HG02840 (cell line): ENCODE measurements around the gene NTHL1.

Source experiments
- ATAC-seq: cut with Tn5 transposase; IDR thresholded peaks from one replicate; pipeline ENCODE4 v1.9.1; 2021; ENCODE audit warnings: mild to moderate bottlenecking, moderate library complexity, moderate number of reproducible peaks; ENCODE audit not compliant: unreplicated experiment, low FRiP score

The NTHL1 gene

DNA sequence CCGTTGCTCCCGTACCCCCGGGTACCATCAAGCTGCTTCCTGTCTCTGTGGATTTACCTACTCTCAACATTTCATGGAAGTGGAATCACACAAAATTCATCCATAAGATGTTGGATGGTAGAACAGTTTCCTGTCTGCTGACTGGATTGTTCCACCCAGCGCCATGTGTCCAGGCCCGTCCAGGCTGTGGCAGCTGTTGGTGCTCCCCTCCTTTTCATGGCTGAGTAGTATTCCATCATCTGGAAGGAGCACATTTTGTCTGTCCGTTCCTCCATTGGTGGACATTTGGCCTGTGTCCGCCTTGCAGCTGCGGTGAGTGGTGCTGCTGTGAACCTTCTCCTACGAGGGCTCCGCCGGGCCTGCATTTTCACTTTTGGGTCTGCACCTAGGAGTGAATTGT is 18.5 kb upstream of the NTHL1 start:
- no peak for ATAC-seq

DNA sequence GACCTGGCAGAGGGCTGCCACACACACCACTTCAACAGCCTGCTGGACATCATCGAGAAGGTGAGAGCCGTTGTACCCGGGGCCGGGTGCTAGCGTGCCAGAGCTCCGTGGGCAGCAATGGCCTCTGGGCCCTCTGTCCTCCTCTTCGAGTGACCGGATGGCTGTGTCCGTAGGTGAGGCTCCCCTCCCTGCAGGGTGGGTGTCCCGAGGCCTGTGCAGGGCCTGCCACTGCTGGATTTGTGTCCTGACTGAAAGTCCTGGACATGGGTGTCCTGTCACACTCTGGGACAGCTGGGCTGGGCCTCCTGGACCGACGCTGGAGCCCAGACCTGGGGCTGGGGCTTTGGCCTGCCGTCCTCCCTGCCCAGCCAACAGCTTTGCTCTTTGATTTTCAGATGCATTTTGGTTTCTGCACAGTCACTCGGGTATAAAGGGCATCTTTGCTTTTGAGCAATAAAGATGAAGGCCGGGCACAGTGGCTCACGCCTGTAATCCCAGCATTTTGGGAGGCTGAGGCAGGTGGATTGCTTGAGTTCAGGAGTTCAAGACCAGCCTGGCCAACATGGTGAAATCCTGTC is 16.8 kb upstream of the NTHL1 start:
- ATAC-seq: no peak

- no peak for ATAC-seq
Observed at GRCh38 chr16:2063861-2064260, 16.2 kb upstream of the NTHL1 start.

DNA sequence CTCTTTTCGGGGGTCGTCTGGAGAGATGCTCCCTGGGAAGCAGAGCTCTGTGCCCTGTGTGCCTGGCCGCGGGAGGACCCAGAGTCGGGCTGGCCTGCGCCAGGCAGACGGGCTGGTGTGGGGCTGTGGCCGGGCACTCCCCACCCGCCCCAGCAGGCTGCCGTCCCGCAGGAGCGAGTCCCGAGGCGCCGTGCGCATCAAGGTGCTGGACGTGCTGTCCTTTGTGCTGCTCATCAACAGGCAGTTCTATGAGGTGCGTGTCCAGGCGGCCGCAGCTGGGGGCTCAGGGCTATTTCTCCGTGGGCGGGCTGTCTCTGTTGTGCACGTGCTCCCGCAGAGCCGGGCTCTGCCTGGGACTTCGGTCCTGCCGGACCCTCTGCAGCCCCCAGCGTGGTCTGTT is 15.2 kb upstream of the NTHL1 start:
- no peak for ATAC-seq

- no peak for ATAC-seq
Observed at GRCh38 chr16:2061526-2061925, 13.9 kb upstream of the NTHL1 start.

- no peak for ATAC-seq
Observed at GRCh38 chr16:2061023-2061422, 13.4 kb upstream of the NTHL1 start.

DNA sequence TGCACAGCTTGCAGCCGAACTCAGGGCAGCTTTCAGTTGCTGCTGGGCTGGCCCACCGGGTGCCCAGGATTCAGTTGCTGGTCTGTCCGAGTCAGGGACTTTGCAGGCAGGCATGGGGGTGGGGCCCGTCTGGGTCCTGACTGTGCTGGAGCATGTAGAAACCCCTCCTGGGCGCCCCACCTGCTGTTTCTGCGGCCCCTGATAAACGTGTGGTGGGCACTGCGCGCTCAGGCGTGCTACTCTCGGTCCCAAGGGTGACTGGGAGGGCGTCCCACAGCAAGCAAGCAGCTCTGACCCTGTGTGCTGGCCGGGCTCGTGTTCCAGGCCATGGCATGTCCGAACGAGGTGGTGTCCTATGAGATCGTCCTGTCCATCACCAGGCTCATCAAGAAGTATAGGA is 12.7 kb upstream of the NTHL1 start:
- ATAC-seq: no peak

GRCh38 chr16:2058872-2059271 is 11.2 kb upstream of the NTHL1 start:
- ATAC-seq: no peak

DNA sequence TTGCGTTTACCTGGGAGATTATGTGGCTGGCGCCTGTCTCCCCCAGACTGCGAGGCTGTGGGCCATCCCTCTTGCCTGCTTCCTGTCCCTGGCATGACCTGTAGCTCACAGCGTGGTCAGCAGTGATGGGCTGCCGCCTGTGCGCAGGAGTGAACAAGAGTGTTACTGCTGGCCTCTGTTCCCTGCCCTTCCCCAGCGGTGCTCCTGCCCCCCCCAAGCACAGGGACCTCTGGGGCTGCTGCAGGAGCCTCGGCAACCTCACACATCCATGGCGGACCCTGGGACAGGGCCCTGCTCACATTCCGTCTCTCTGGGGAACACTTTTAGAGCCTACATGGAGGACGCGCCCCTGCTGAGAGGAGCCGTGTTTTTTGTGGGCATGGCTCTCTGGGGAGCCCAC is 10.8 kb upstream of the NTHL1 start:
- no peak for ATAC-seq

DNA sequence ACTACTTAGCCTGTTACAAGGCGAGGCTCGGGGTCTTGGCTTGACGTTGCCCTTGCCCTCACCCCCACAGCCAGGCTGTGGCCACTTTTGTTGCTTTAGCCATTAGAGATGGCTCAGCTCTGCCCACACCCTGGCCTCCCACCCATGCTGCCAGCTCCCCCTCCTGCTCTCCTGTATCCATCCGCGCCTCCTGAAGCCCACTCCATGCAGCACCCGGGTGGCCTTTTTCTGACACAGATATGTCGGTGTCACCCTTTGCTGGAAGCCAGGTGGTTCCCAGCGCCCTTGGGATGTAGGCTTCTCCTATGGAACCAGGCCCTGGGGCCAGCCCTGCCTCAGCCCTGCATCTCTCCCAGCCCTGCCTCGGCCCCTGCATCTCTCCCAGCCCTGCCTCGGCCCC is 9.8 kb upstream of the NTHL1 start:
- no peak for ATAC-seq

- ATAC-seq: no peak
Observed at GRCh38 chr16:2056681-2057407, 9.2 kb upstream of the NTHL1 start.

DNA sequence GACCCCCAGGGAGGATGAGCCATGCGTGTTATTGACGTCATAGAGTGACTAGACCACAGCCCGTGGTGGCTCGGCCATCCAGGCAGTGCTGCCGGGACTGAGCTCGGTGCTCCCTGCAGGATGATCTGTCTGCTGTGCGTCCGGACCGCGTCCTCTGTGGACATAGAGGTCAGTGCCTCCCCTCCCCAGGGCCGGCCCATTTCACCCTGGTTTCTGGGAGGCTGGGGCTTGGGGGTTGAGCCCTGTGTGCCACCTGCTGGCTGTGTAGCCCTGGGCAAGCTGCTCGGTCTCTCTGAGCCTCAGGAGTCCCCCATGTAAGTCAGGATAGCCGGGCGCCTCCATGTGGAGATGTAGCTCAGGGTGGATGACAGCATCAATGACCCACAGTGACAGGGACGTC is 8.4 kb upstream of the NTHL1 start:
- no peak for ATAC-seq

GRCh38 chr16:2054543-2055245 is 7.1 kb upstream of the NTHL1 start:
- no peak for ATAC-seq

DNA sequence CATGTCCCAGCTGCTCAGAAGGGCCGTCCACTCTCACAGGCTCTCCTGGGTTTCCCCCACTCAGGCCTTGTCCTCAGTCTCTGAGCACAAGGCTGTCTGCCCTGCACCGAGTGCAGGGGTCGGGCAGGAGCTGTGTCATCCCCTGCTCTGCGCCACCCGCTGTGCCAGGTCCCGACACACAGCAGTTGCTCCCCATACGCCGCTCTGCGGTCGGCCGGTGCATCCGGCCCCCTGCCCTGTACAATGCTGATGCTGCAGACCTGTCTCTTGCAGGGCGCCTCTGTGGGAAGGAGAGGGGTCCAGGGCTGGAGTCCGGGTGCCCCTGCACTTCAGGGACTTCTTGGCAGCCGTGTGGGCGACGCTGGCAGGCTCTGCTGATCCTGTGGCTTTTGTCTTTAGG is 6.3 kb upstream of the NTHL1 start:
- ATAC-seq: no peak

GRCh38 chr16:2053211-2053610 is 5.6 kb upstream of the NTHL1 start:
- ATAC-seq: no peak

DNA sequence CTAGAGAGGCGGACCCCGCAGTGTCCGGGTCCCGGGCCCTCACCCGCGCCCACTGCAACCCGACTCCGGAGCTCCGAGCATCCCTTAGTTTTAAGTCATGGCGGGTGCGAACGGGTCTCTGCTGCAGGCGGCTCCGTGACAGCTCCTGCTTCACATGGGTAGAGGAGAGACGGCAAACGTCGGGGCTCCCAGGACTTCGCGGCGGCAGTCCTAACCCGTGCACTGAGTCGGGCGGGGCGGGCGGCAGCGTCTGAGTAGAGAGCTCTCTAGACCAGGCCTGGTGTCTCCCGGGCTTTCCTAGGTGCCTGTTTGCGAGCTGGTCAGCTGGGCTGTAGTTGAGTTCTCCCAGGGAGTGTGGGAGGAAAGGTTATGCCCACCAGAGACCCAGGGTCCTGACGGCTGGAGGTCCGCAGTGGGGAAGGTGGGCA is 496 bp upstream of the NTHL1 start:
- no peak for ATAC-seq

- peak; percentile 2 for ATAC-seq
Observed at GRCh38 chr16:2046893-2047329, 723 bp downstream of the NTHL1 start.

- ATAC-seq: no peak
Observed at GRCh38 chr16:2045965-2046892, 1.4 kb downstream of the NTHL1 start.

DNA sequence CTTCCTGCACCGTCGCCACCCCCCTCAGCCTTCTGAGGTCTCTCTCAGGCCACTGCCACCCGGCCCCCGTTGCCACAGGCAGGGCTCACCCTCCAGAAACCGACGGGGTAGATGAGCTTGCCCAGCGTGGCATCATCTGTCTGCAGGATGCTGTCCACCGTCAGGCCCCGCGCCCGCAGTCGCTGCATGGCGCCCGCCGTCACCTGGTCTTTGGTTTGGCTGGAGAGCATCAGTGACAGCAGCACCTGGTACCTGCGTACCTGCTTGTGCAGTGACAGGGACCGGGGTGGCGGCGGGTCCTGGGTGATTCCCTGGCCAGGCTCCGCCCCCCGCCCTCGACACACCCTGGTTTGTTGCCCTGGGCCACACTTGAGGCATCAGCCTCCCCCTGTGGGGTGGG is 3.1 kb downstream of the NTHL1 start:
- ATAC-seq: no peak

- ATAC-seq: no peak
Observed at GRCh38 chr16:2043667-2044451, 3.8 kb downstream of the NTHL1 start.
